ENCODE results near the gene PDE10A.
"Not testable (repeated sequence)": the region's sequence is repeated elsewhere in the genome, so short reads cannot be mapped to it uniquely, and the experiment has no call there.

PDE10A gene

DNA sequence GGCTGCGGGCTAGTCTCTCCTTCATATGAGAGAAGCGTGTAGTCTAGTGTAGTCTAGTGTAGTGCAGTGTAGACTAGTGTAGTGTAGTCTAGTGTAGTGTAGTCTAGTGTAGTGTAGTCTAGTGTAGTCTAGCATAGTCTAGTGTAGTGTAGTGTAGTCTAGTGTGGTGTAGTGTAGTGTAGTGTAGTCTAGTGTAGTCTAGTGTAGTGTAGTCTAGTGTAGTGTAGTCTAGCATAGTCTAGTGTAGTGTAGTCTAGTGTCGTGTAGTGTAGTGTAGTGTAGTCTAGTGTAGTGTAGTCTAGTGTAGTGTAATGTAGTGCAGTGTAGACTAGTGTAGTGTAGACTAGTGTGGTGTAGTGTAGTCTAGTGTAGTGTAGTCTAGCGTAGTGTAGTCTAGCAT lies 44.1 kb downstream of the PDE10A start:
- not testable (repeated sequence) for DNase-seq

DNA sequence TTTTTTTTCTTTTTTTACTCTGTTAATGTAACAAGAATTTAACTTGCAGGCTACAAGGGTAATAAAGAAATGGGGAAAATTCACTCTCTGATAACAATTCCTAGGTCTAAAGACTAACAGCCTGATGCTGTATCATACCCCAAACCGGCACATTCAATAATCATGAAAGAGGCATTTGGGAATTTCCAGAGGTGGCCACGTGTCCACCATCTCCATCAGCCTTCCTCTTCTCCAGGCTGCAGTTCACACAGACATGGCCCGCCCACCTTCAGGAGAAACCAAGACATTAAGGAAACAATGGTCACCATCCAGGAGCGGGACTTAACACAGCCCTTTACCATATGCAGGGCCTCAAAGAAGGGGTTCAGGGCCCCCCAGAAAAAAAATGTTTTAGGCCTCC lies 44.8 kb downstream of the PDE10A start:
- no peak for DNase-seq

DNA sequence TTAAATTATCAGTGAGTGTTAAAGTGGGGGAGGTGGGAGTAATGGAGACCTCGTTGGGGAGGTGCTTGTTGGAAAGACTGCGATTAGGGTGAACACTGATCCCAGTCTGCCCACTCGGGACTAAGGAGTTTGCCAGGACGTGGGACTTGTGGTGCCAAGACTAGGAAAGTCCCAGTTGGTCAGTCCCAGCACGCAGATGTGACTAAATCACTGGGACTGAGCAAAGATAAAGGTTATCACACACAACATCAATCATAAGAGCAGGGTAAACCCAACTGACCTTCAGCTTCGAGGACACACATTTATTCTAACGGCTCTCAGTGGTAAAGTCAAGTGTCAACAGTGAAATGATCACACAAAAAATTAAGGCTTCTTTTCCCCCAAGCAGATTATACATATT lies 45.5 kb downstream of the PDE10A start:
- DNase-seq: no peak

DNA sequence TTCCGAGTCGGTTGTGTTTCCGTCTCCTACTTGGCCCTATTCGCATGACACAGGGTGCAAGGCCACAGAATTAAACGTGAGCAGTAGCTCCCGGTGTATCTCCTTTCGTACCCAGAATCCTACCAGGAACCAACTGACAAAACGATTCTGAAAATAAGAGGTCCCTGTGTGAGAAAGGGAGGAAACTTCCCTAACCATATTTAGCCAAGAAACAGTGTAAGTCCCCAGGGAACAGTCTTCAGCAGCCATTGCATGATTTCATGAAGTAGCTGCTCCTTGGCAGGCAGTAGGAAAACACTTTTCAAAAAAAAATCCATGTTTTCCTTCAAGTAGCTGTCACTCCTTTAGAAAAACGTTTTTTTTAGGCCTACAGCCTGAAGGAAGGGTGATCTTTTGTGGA lies 46.9 kb downstream of the PDE10A start:
- DNase-seq: no peak

DNA sequence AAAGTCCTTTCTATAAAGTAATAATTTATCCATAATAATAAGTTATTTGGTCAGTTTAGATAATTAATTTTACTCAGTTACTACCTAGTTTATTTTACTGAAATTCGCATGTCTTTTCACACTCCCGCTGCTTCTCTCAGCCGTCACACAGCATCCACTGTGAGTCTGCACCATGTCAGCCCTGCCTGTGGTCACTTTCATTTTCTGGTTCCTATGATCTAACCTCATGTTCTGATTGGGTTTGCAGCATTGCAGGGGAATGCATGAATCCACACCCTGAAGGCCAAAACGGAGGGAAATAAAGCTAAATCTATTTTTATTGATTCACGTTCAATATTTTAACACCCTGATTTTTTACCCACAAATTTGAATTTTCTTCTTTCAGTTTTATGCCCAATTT lies 47.4 kb downstream of the PDE10A start:
- DNase-seq: no peak

DNA sequence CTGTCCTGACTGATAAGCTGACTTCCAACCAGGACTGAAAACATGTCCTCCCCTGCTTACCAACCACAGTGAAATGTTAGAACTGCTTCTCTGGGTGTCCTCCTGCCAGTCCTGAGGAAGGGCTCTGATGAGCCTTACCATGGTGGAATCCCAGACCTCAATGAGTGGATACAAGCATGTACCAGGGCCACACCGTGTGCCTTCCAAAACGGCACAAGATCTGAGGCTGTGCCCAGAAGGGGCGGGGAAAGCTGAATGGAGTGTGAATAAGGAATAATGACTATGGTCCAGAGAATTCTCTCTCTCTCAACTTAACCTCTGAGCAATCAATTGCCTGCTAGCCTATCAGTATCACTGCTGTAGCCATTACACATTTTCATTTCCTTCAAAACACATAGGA lies 51.7 kb downstream of the PDE10A start:
- DNase-seq: no peak

DNA sequence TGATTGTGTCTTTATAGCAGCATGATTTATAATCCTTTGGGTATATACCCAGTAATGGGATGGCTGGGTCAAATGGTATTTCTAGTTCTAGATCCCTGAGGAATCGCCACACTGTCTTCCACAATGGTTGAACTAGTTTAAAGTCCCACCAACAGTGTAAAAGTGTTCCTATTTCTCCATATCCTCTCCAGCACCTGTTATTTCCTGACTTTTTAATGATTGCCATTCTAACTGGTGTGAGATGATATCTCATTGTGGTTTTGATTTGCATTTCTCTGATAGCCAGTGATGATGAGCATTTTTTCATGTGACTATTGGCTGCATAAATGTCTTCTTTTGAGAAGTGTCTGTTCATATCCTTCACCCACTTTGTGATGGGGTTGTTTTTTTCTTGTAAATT lies 54.5 kb downstream of the PDE10A start:
- not testable (repeated sequence) for DNase-seq

DNA sequence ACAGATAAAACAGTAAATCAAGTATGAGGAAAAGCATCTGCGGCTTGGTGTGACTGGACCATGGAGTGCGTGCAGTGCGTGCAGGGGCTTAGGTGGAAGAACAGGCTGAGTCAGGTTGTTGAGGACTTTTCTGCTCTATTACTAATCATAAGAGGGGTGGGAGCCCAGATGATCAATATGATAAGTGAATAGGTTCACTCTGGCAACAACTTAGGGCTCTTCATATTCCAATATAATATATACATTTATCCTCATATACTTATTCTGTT lies 56.4 kb downstream of the PDE10A start:
- no peak for DNase-seq

DNA sequence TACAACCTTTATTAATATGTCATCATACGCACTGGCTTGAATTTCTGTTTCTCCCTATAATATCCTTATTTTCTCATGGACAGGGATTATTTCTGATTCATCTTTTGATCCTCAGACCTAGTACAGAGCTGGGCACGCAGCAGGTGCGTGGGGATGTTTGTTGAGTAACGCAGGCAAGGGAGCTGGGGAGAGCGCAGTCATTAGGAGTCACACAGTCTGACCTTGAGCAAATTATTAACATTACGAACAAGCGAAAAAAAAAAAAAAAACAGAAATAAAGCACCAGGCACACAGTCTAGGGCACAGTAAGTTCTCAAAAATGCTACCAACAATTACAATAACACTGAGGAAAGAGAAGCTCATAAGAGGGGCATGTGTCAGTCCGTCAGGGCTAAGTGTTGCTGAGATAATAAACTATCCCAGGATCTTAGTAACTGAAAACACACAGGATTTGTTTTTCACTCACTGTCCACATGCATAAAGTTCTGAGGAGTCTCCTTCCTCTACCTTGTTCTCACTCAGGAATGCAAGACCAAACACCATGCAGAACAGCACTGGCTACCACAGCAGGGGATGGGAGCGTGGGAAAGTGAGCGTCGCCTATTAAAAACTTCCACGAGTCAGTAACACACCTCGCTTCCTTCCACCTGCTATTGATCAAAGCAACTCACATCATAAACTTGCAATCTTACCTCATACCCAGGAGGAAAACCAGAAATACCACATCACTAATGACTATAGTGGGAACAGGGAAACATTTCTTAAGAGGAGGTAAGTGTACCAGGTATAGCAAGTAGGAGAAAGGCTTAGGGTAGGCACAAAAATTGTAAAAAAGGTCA lies 56.9 kb downstream of the PDE10A start:
- DNase-seq: no peak

DNA sequence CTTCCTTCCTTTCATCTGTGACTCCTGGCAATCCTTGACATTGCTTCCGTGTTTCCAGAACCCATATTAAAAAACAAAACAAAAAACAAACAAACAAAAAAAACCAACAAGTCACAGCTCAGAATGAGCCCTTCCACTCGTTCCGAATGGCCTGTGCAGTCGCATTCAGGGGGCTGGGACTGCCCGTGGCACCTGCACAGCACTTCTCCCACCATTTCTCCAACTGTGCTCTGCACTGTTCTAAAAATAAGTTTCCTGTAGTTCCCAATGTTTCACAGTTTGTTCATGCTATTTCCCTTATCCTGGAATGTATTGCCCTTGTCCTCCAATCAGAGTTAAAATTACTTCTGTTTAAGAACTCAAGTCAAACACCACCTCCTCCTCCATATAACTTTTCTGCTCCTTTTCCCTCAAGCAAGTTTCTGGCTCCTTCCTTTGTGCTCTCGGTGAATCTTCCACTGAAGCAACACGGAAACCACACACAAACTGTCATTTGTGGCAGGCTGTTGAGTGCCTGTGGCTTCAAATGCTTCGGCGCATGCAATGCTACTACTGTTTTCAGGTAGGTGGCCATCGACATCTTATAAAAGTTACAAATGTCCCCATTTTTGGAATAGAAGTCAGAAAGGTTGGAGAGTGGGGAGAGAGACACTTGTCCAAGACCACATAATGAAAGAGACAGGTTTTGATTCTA lies 57.7 kb downstream of the PDE10A start:
- DNase-seq: no peak

DNA sequence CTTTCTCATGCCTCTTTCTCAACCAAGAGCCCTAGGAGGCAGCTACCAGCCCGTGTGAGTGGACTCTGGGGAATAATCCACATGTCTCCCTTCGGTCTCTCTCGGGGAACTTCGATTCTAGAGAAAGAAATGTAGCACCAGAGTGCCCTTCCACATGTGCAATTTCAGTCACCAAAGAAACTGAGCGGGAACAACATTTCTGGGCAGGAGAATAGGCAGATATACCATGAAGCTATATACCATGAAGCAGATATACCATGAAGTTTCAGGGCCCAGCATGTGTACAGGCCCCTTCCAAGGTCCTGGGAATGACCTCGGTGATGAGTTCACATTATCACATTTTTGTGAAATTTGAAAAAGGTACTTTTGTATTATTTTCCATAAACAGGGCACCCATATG lies 60.8 kb downstream of the PDE10A start:
- DNase-seq: no peak

DNA sequence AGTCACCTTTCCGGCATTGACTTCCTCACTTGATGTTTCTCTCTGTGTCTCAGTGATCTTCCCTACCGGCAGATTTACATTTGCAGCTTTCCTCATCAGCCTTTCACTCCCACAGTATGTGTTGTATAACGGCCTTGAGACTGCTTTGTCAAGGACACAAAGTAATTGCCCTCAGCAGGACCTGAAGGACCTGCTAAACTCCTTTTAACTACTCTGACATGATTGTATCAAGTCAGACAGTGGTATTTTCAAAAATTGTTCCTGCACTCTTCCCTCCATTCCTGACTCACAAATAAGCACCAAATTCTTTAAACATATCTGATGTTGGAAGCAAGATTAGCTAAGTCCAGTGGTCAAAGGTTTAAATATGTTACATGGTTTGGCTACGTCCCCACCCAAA lies 62.4 kb downstream of the PDE10A start:
- DNase-seq: no peak

DNA sequence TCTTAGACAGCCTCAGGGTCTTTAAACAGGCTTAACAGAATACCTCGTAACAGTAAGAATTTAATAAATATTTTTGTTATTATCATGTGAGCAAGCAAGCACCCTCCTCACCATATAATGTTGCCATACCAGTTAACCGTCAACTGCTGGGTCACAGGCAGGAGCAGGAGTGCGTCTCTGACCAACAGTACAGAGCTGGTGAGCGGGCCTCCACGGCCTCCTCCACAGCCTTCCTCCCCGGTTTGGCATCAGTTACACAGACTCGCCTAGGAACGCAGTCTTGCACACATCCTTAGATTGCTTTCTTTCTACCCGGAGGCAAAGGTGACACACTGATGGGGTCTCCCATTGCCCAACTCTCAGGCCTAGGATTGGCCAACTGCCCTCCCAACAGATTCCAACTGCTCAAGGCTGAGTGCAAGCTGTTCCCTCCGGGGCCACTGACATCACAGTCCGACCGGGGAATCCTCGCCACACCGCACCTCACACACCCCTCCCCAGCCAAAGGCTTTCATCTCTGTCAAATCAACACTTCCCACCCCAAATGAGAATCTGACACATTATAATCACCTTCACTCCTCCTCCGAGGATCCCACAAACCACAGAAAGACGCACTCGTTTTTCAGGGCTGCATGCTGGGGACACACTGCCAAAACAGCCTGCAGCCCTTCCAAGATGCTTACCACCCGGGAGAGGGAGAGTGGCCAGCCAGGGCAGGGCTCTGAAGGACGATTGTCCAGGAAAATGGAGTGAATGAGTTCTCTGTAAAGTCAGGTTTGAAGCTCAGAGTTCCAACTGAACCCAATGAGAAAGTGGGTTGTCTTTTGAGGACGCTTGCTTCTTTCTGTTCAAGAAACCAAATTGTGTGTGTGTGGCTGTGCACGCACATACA lies 63.2 kb downstream of the PDE10A start:
- DNase-seq: no peak

DNA sequence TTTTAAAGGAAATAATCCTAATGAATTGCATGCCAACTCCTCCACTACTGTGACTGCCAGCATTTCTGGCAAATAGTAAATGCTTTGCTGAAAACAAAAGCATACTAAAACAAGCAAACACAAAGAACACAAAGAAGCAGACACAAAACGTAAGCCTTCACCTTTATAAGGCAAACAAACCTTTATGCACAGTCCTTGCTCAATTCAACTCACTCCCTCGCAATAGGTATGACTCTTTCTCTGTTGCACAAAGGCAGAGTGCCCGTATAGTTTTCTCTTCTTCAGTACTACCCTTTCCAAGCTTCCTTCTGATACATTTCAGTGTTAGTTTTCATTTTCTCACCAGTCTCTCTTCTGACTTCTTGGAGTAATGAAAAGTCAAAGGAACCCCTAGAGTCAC lies 63.9 kb downstream of the PDE10A start:
- DNase-seq: no peak

DNA sequence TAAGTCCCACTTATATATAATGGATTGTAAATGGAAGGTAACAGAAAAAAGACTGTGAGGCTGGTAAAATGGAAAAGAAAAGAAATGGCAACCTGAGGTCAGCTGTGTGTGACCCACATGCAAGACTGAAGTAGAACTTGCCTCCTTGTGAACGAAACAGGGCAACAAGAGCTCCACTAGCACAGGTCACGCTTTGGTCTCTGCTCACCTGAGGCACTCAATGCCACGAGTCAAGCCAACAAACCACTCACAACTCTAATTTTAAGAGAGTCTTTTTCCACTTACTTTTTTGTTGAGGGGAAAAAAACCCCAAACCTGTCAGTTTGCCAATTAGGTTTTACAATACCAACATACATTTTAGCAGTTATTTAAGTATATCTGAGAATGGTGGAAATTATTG lies 65.2 kb downstream of the PDE10A start:
- DNase-seq: no peak

DNA sequence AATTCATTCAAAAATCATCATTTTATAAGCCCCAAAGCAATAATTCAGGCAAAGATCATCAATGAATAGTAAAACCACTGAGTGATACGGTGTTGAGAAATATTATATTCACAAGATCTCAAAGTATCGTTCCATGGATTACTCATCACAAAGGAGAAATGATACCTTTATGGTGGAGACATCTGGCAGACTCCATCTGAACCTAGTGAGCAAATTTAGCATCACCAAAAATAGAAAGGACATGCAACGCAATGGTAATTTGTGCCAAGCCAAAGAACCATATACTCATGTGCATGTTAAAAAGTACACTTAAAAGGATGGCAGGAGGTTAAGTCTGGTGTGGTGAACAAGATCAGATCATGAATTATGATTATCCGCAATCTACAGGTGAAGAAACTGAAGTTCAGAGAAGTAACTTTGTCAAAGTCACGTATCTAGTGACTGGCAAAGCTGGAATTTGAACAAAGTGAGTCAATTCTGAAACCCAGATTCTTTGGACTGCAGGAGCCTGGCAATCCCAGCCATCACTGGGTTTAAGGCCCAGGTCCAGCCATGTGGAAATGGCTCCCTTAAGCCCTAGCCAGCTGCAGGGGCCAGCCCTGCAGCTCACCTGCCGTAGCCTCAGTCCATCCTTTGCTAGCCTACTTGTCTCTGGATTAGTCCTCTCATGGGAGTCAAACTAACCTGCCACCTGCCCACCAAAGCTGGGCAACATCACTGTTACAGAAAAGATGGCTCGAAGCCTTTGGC lies 68.3 kb downstream of the PDE10A start:
- DNase-seq: no peak

DNA sequence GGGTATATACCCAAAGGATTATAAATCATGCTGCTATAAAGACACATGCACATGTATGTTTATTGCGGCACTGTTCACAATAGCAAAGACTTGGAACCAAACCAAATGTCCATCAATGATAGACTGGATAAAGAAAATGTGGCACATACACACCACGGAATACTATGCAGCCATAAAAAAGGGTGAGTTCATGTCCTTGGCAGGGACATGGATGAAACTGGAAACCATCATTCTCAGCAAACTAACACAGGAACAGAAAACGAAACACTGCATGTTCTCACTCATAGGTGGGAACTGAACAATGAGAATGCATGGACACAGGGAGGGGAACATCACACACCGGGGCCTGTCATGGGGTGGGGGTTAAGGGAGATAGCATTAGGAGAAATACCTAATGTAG lies 70.1 kb downstream of the PDE10A start:
- not testable (repeated sequence) for DNase-seq

DNA sequence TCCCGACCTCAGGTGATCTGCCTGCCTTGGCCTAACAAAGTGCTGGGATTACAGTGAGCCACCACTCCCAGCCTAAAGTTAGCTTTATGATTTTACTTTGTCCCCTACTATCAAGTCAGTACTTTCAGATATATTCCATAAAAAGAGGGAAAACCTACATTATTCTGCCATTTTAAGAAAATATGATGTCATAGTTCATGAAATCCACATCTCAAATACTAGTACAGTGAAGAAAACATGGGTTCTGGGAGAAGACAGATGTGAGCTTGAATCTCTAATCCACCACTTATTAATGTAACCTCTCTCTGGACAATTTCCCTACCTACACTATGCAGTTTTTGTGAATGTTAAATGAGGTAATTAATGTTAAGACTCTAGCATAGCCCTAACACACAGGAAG lies 74.5 kb downstream of the PDE10A start:
- no peak for DNase-seq

DNA sequence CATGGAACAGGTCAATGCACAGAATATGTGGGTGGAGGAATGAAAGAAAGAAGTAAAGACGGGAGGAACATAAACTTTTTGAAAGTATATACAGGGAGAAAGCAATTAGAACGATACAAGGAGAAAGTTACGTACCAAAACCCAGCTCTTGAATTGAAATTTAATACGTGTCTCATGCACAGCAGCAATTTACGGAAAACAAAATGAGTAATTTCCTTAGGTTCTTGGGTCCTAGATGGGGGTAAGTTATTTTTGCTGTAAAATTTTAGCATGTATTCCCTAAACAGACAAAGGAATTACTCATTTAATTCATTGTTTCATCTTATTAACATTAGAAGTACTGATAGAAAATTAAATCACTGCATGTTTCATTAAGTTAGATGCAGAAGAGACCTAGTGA lies 75.8 kb downstream of the PDE10A start:
- DNase-seq: no peak

DNA sequence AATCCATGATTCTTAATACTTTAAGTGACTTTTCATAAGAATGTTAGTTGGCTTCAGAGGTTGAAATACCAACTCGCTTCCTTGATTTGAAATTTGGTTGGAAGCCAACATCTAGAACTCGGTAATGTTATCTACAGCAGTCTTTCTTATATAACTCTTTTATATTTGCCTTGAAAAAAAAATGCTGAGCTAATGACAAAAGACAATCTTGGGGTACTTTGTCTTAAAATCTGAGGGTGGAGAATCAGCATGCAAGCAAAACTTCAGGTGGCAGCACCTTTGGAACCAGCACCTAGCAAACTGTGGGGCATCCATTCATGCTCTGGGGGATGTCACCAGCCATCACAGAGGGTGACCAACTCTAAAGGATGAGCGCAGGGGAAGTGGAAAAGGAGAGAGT lies 76.3 kb downstream of the PDE10A start:
- DNase-seq: no peak

DNA sequence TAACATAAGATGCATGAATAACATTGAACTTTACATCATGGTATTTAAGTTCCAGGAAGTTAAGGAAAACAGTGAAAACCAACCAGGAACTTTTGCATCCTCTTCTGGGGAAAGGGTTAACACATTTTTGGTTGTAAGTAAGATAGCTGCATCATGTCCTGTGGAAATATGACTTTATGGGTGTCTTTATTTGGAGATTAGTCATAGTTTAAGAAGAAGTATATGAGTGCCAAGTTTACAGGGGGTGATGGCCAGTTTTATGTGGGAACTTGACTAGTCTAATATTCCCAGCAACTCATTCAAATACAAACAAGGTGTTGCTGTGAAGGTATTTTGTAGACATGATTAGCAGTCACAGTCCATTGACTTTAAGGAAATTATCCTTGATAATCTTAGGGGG lies 78.0 kb downstream of the PDE10A start:
- DNase-seq: no peak

DNA sequence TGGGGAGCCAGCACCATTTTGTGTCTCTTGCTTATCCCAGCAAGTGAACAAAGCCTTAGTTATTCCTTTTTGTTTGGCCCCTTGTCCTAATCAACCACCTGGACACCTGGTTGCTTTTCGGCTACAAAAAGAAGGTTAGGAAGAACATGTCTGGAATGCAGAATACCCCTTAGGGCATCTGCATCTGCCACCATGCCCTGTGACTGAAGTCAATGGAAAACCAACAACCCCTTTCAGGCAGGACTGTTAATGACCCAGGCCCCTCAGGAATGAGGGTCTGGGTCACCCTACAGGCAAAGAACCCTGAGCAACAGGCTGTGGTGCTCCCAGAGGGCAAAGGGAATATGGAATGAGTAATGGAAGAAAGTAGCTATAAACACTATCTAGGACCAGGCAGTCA lies 78.5 kb downstream of the PDE10A start:
- no peak for DNase-seq

DNA sequence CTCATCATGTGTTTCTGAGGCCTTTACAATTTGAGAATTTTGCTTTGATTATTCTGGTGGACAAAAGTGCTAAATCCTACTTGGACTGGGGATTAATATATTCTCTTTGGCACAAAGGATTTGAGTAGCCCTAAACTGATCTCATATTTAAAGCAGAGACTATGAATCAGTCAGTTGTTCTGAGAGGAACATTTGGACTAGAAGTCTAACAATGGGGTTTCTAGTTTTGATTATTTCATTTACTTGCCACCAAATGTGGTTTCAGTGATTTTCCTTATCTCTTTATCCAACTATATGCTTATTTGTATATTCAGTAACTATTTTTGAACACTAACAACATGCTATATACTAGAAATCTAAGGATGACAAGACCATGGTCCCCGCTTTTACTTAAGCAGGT lies 81.4 kb downstream of the PDE10A start:
- no peak for DNase-seq
